ENCODE data around the gene GSAP.

Gene GSAP

GRCh38 chr7:77434570-77435275, 18.6 kb upstream of the GSAP start:
- DNase-seq: no peak

GRCh38 chr7:77433901-77434300, 17.8 kb upstream of the GSAP start:
- no peak for DNase-seq

GRCh38 chr7:77430927-77431326, 14.8 kb upstream of the GSAP start:
- no peak for DNase-seq

- no peak for DNase-seq
These were observed 12.7 kb upstream of the GSAP start for GRCh38 chr7:77428777-77429231.

- DNase-seq: no peak
These were observed 12.0 kb upstream of the GSAP start for GRCh38 chr7:77427996-77428603.

- no peak for DNase-seq
These were observed 10.4 kb upstream of the GSAP start for GRCh38 chr7:77426521-77427051.

- DNase-seq: no peak
These were observed 9.9 kb upstream of the GSAP start for GRCh38 chr7:77426052-77426404.

GRCh38 chr7:77425101-77426051, 9.2 kb upstream of the GSAP start:
- DNase-seq: no peak

- no peak for DNase-seq
These were observed 6.4 kb upstream of the GSAP start for GRCh38 chr7:77422500-77422899.

- no peak for DNase-seq
These were observed 5.0 kb upstream of the GSAP start for GRCh38 chr7:77420986-77421672.

- no peak for DNase-seq
These were observed 4.3 kb upstream of the GSAP start for GRCh38 chr7:77420438-77420837.

GRCh38 chr7:77419102-77419501, 3.0 kb upstream of the GSAP start:
- no peak for DNase-seq

GRCh38 chr7:77417801-77418200, 1.7 kb upstream of the GSAP start:
- no peak for DNase-seq

GRCh38 chr7:77416621-77417371, 647 bp upstream of the GSAP start:
- no peak for DNase-seq

GRCh38 chr7:77415476-77415822, 700 bp downstream of the GSAP start:
- no peak for DNase-seq

- DNase-seq: no peak
These were observed 2.2 kb downstream of the GSAP start for GRCh38 chr7:77413861-77414424.

- no peak for DNase-seq
These were observed 3.0 kb downstream of the GSAP start for GRCh38 chr7:77413128-77413527.

GRCh38 chr7:77409739-77410547, 6.2 kb downstream of the GSAP start:
- no peak for DNase-seq

GRCh38 chr7:77409005-77409738, 7.0 kb downstream of the GSAP start:
- no peak for DNase-seq

- DNase-seq: no peak
These were observed 8.2 kb downstream of the GSAP start for GRCh38 chr7:77407906-77408305.
